NCI-H82 treated with DMSO at 0.1 percent for 48 hours (cell line): ENCODE data around the gene PPID.
"Not testable (repeated sequence)": the region's sequence is repeated elsewhere in the genome, so short reads cannot be mapped to it uniquely, and the experiment has no call there.

Source experiments
- DNase-seq: peaks from one replicate; lab custom pipeline; 2025; ENCODE audit not compliant: unreplicated experiment; lab: John Stamatoyannopoulos, UW

PPID gene

GRCh38 chr4:158722917-158723793, at the start of gene PPID:
PPID (minus strand) TSS chr4:158723396; CDS start chr4:158723288, 108 bp downstream.
- DNase-seq, result peak; percentile 39

DNA sequence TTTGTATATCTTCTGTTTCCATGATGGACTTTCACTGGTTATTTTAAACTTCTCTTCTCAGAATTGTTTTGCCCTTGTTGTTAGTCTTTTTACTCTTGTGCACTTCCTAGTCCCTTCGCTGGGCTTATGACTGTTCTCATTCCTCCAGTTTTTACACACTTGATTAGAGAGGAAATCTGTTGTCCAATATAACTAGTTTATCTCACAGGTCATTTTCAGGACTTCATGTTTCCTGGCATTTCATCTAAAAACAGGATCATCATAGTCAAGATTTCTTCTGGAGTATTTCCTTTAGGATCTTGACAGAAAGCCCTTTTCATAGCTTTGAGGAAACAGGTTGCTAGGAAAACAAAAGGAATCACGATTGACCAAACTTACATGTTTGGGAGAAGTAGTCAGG, 48.6 kb upstream of the PPID start:
- no peak for DNase-seq

- no peak for DNase-seq
Measured at GRCh38 chr4:158770671-158771070, 47.5 kb upstream of the PPID start.

DNA sequence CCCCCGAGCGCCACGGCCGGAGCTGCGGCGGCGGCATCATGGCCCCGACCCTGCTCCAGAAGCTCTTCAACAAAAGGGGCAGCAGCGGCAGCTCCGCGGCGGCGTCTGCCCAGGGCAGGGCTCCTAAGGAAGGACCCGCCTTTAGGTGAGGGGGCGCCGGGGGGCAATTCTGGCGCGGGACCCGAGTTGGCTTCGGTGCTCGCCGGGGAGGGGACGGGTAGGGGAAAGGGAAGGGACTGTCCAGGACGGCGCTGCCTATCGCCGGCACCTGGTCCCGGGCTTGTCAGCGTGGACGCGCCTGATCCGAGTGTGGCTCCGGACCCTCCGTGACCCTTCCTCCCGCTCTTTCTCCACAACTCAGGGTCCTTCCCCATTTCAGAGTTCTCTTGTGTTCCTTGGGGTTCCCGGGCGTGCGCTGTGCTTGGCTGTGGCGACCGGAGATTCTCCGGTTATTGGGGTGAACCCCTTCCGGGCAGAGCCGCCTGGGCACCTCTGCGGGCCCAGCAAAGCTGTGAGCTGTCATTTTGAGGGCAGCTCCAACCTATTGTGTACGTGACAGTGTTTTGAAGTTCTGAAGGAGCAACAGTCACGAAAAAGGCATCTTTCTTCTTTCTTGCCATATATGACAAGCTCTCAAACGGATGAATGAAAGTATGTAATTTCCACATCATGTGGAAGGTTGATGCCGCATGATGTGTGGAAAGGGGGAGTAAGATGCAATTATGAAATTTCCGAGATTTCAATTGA, 46.2 kb upstream of the PPID start:
- DNase-seq, result no peak

DNA sequence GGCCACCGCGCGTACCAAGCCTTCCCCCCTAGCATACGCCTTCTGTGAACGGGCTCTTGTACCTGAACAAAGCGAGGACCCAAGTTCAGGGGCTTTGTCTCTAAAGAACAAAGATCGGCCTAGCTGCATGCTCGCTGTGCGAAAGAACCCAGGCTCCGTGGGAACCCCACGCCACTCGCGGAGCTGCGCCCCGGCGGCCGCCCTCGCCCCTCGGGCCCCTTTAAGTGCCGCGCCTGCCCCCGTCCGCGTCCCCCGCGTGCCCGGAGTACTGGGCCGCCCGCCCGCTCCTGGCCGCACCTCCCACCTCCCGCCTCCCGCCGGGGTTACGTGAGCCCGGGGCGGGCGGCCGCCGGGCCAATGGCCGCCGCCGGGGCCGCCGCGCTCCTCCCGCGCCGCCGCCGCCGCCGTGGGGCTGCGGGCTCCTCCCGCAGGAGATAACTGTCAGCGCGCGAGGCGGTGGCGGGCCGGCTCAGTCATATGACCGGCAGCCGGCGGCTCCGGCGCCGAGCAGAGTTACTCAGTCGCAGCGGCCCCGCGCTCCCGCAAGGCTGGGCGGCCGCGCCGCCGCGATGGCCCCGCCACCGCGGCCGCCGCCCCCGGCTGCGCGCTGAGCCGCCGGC, 45.5 kb upstream of the PPID start, which contains the start of gene FNIP2:
Gene FNIP2 (plus strand): TSS at position 472 of the 620 bp plus-strand sequence. CDS start 187 bp downstream, outside the sequence.
- DNase-seq, result peak; percentile 52

- no peak for DNase-seq
Measured at GRCh38 chr4:158767451-158767850, 44.3 kb upstream of the PPID start.

DNA sequence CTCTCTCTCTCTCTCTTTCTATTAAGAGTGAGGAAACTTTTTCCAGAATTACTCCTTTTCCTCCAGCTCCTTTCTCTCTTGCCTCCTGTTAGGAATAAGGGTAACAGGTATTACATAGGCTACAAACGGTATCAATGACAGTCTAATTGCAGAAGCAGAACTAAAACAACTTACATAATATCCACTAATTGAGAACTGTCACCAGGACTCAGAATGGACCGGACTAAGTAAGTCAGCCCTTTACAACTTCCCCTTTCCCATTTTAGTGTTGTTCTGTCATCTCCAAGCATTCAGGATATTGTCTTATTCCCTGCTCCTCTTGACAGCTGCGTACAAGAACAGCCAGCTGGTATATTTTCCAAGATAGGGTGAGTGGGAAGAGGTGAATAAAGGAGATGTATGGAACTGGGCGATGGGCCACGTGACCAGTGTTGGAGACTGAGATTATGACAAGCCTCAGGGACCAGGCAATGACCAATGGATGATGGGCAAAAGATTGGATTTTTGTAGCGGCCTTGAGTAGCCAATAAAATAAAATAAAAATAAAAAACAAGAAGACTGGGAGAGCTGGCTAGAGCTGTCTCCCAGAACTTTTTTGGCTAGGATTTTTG, 43.3 kb upstream of the PPID start:
- no peak for DNase-seq

- DNase-seq, result no peak
Measured at GRCh38 chr4:158763462-158763861, 40.3 kb upstream of the PPID start.

DNA sequence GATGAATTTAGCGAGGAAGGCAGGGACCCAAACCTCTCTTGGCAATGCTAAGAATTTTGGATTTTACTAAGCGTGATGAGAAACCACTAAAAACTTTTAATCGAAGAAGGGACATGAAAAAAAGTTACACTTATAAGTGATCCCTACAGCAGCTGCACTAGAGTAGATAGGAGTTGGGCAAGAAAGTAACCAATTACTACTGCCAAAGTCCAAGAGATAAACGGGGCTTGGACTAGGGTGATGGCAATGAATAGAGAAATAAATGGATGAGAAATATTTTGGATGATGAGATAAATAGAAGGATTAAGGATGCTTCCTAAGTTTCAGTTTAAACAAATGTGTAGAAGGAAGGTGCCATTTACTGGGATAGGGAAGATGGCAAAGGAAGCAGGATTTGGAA, 39.4 kb upstream of the PPID start:
- DNase-seq, result no peak

DNA sequence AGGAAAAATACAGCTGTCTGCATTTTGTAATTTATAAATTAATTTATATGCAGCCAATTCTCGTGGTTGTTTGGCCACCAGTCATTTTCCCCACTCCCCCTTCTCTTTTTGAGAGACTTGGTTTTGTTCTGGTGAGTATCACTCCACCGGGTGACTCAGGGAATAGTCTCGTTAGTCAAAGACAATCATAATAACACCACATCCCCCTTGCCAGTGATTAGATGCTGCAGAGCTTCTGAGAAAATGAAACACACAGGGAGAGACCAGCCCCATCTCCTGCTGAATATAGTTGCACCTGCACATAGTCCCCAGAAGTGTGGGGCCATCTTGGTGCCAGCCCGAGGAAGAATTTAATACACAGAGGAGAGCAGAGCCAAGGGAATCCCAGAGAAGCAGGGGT, 37.7 kb upstream of the PPID start:
- DNase-seq, result no peak

GRCh38 chr4:158759539-158759938, 36.3 kb upstream of the PPID start:
- DNase-seq, result not testable (repeated sequence)

GRCh38 chr4:158758703-158759102, 35.5 kb upstream of the PPID start:
- DNase-seq, result no peak

- no peak for DNase-seq
Measured at GRCh38 chr4:158758142-158758541, 34.9 kb upstream of the PPID start.

- no peak for DNase-seq
Measured at GRCh38 chr4:158756588-158756987, 33.4 kb upstream of the PPID start.

DNA sequence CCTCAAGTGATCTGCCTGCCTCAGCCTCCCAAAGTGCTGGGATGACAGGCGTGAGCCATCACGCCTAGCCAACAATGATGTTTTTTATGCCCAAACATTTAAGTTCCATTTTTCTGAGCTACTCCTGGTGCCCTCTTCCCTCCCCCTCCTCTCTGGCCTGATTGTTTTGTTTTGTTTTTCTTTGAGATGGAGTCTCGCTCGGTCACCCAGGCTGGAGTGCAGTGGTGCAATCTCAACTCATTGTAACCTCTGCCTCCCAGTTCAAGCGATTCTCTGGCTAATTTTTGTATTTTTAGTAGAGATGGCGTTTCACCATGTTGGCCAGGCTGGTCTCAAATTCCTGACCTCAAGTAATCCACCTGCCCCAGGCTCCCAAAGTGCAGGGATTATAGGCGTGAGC, 32.6 kb upstream of the PPID start:
- not testable (repeated sequence) for DNase-seq

DNA sequence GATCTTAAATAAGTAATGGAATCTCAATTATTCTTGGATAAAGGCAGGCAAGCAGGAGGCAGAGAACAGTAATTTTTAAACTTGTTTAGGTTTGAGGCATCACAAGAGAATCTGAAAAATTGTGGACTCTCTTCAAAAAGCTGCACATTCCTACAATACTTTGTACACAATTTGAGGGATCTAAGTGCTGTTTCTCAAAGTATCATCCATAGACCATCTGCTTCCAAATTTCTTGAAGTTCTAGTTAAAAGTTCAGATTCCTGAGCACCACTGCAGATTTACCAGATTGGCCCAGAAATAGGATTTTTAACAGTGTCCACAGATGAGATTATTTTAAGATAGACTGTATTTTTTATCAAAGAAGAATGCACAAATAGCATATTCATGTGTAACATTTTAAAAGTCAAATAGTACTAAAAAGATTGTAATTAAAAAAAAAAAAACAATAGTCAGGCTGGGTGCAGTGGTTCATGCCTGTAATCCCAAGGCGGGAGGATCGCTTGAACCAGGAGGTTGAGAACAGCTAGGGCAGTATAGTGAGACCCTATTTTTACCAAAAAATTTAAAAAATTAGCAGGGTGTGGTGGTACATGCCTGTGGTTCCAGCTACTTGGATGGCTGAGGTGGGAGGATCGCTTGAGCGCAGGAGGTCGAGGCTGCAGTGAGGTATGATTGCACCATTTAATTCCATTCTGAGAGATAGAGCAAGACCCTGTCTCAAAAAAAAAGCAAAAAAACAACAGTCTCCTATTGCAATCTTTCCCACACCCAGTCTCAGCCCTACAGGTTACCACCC, 31.4 kb upstream of the PPID start:
- no peak for DNase-seq

GRCh38 chr4:158750379-158750778, 27.2 kb upstream of the PPID start:
- no peak for DNase-seq

DNA sequence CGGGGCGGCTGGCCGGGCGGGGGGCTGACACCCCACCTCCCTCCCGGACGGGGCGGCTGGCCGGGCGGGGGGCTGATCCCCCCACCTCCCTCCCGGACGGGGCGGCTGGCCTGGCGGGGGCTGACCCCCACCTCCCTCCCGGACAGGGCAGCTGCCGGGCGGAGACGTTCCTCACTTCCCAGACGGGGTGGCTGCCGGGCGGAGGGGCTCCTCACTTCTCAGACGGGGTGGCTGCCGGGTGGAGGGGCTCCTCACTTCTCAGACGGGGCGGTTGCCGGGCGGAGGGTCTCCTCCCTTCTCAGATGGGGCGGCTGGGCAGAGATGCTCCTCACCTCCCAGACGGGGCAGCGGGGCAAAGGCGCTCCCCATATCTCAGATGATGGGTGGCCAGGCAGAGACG, 23.3 kb upstream of the PPID start:
- not testable (repeated sequence) for DNase-seq

DNA sequence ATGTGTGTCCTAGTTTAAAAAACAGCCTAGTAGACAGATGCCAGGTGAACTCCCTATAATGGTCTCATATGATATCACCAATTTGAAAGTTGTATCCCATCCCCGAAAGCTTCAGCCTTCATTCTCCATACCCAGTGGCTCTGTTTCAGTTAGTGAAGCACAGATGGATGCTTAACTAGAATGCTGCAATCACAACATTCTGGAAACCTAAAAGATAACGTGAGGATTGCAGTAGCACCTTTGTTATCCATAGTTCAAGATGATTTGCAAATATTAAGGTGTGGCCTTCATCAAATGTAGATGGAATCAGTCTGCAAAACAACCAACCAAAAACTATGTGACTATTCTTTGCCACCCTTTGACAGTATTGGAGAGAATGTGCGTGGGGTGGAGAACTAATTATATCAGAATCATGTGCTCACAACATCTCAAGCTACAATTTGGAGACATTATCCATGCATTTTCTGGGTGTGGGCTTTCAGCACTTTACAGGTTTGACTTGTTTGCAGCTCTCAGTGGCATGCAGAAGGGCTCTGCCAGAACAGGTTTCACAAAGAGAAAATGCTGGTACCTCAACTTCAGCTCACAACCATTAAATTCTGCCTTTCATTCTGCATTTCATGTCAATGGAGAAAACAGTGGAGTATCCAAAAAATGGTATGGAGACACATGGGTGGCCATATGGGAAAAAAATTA, 18.3 kb upstream of the PPID start:
- DNase-seq, result no peak

DNA sequence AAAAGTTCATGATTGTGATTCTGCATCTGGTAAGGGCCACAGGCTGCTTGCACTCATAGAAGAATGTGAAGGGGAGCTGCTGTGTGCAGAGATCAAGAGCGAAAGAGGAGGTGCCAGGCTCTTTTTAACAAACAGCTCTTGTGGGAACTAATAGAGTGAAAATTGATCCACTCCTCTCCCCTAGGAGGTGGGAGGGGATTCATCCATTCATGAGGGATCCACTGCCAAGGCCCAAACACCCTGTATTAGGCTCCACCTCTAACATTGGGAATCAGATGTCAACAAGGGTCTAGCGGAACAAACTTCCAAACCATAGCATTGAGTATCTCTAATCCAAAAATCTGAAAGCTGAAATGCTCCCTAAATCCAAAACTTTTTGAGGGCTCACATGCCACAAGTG, 16.4 kb upstream of the PPID start:
- DNase-seq, result no peak
